ENCODE results near the gene ABCD2. TPM values are rescaled to one million over a fixed set of nuclear protein-coding genes. Genes with fewer than 3 reads are reported as not detected.
"Not testable (repeated sequence)": the region's sequence is repeated elsewhere in the genome, so short reads cannot be mapped to it uniquely, and the experiment has no call there.

The ABCD2 gene
- total RNA-seq, 4 donors from 2014 or later: 0.37 to 1.9 (median 0.55) TPM; not detected in 1

- H3K36me3 ChIP-seq: no peaks in the 10 kb centered on the region
- H3K27ac ChIP-seq: no peak overlapping the region
- 42 to 70% methylated on average over 2 of the region's 2 CpGs for WGBS, 2 donors (ENCODE audit: low coverage in 1 of 2)
- intact Hi-C loops (cut with DNase I; ENCODE audit: low total_unique reads): no loop called here
- no peaks in the 10 kb centered on the region for H3K4me1 ChIP-seq
- no peak for TF ChIP-seq POLR2A (IDR thresholded peaks at IDR 0.05)
- no peak for TF ChIP-seq POLR2AphosphoS5 (IDR thresholded peaks at IDR 0.05)
- no peak for TF ChIP-seq EP300 (IDR thresholded peaks at IDR 0.05; ENCODE audit: low read depth)
- TF ChIP-seq CTCF (IDR thresholded peaks at IDR 0.05): no peak
- no peaks in the 10 kb centered on the region for H3K9me3 ChIP-seq
- H3K4me3 ChIP-seq: no peak overlapping the region
- in situ Hi-C loops (cut with MboI; ENCODE audit: low pct_ligation_motif_present in 1 of 4, low pct_unique_long_range_greater_than_20kb in 1 of 4, low sequenced_read_pairs in 3 of 4): no loop called here
- H3K27me3 ChIP-seq: no peaks in the 10 kb centered on the region
- DNase-seq: no peak
Measured at GRCh38 chr12:39573971-39574370, 45.6 kb downstream of the ABCD2 start.

GRCh38 chr12:39572551-39572950, 47.1 kb downstream of the ABCD2 start:
- Histone ChIP-seq H3K27ac (no peak overlapping the region), H3K36me3 (no peaks in the 10 kb centered on the region), H3K4me3 (no peak overlapping the region), H3K4me1 (no peaks in the 10 kb centered on the region), H3K27me3 (no peaks in the 10 kb centered on the region), H3K9me3 (no peaks in the 10 kb centered on the region)
- TF ChIP-seq POLR2A (IDR thresholded peaks at IDR 0.05) (no peak), EP300 (IDR thresholded peaks at IDR 0.05; ENCODE audit: low read depth) (no peak), CTCF (IDR thresholded peaks at IDR 0.05) (no peak), POLR2AphosphoS5 (IDR thresholded peaks at IDR 0.05) (no peak)
- in situ Hi-C loops (cut with MboI; ENCODE audit: low pct_ligation_motif_present in 1 of 4, low pct_unique_long_range_greater_than_20kb in 1 of 4, low sequenced_read_pairs in 3 of 4) (no loop called here), intact Hi-C loops (cut with DNase I; ENCODE audit: low total_unique reads) (no loop called here)
- no peak for DNase-seq

GRCh38 chr12:39571351-39571750, 48.3 kb downstream of the ABCD2 start:
- no peak overlapping the region for H3K27ac ChIP-seq
- no peak for DNase-seq
- H3K36me3 ChIP-seq: no peaks in the 10 kb centered on the region
- H3K4me1 ChIP-seq: no peaks in the 10 kb centered on the region
- in situ Hi-C loops (cut with MboI; ENCODE audit: low pct_ligation_motif_present in 1 of 4, low pct_unique_long_range_greater_than_20kb in 1 of 4, low sequenced_read_pairs in 3 of 4): no loop called here
- TF ChIP-seq CTCF (IDR thresholded peaks at IDR 0.05) (no peak), EP300 (IDR thresholded peaks at IDR 0.05; ENCODE audit: low read depth) (no peak), POLR2A (IDR thresholded peaks at IDR 0.05) (no peak), POLR2AphosphoS5 (IDR thresholded peaks at IDR 0.05) (no peak)
- intact Hi-C loops (cut with DNase I; ENCODE audit: low total_unique reads): no loop called here
- H3K4me3 ChIP-seq: no peak overlapping the region
- H3K27me3 ChIP-seq: no peaks in the 10 kb centered on the region
- 67 to 68% methylated on average over 4 of the region's 4 CpGs for WGBS, 2 donors (ENCODE audit: low coverage in 1 of 2)
- no peaks in the 10 kb centered on the region for H3K9me3 ChIP-seq

- H3K9me3 ChIP-seq: no peaks in the 10 kb centered on the region
- no peak overlapping the region for H3K27ac ChIP-seq
- in situ Hi-C loops (cut with MboI; ENCODE audit: low pct_ligation_motif_present in 1 of 4, low pct_unique_long_range_greater_than_20kb in 1 of 4, low sequenced_read_pairs in 3 of 4): no loop called here
- no peak for TF ChIP-seq POLR2AphosphoS5 (IDR thresholded peaks at IDR 0.05)
- TF ChIP-seq EP300 (IDR thresholded peaks at IDR 0.05; ENCODE audit: low read depth): no peak
- TF ChIP-seq POLR2A (IDR thresholded peaks at IDR 0.05): no peak
- no peak for DNase-seq
- H3K27me3 ChIP-seq: no peaks in the 10 kb centered on the region
- no peaks in the 10 kb centered on the region for H3K4me1 ChIP-seq
- no peaks in the 10 kb centered on the region for H3K36me3 ChIP-seq
- intact Hi-C loops (cut with DNase I; ENCODE audit: low total_unique reads): no loop called here
- H3K4me3 ChIP-seq: no peak overlapping the region
Measured at GRCh38 chr12:39553476-39553875, 66.1 kb downstream of the ABCD2 start.

GRCh38 chr12:39544211-39544610, 75.4 kb downstream of the ABCD2 start:
- H3K9me3 ChIP-seq; H3K27me3 ChIP-seq; in situ Hi-C loops (cut with MboI; ENCODE audit: low pct_ligation_motif_present in 1 of 4, low pct_unique_long_range_greater_than_20kb in 1 of 4, low sequenced_read_pairs in 3 of 4); H3K4me3 ChIP-seq; DNase-seq; H3K27ac ChIP-seq; H3K36me3 ChIP-seq; H3K4me1 ChIP-seq: not testable (repeated sequence)
- intact Hi-C loops (cut with DNase I; ENCODE audit: low total_unique reads): loop anchor here (10.0 kb wide), 1 partner anchor 939 kb away; no protein-coding TSS in a partner anchor
- 58% methylated on average over 2 of the region's 2 CpGs; no CpG with 5 or more reads in 1 of the 2 donors for WGBS, 2 donors (ENCODE audit: low coverage in 1 of 2)
